DMS 273 (cell line): ENCODE results near the gene POPDC3.
A peak's percentile ranks its signal among the peaks of the same experiment; 100 is the strongest.

Source experiments
- DNase-seq: peaks from one replicate; lab custom pipeline; 2025; ENCODE audit not compliant: unreplicated experiment; lab: John Stamatoyannopoulos, UW

Gene POPDC3

GRCh38 chr6:105153676-105154075 lies 26.1 kb downstream of the POPDC3 start:
- DNase-seq, result no peak

GRCh38 chr6:105152880-105153279 lies 26.9 kb downstream of the POPDC3 start:
- no peak for DNase-seq

DNA sequence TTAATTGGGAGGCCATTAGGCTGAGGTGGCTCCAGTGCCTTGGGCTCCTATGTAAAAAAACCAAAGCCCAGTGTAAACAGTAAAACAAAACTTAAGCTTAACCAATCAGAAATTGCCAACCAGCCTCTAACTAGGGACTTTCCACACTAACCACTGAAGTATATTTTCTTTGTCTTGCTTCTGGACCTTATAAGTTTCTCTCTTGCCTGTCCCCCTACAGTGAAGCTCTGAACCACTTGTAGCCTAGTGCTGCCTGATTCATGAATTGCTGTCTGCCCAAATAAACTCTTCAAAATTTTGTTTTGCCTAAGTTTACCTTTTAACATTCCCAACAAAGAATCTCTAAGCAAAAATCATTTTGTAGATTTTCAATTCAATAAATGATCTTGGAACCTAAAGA lies 28.2 kb downstream of the POPDC3 start:
- no peak for DNase-seq

GRCh38 chr6:105138141-105138540 lies 41.7 kb downstream of the POPDC3 start:
- no peak for DNase-seq

- DNase-seq, result no peak
Measured at GRCh38 chr6:105137388-105137787, 42.4 kb downstream of the POPDC3 start.

DNA sequence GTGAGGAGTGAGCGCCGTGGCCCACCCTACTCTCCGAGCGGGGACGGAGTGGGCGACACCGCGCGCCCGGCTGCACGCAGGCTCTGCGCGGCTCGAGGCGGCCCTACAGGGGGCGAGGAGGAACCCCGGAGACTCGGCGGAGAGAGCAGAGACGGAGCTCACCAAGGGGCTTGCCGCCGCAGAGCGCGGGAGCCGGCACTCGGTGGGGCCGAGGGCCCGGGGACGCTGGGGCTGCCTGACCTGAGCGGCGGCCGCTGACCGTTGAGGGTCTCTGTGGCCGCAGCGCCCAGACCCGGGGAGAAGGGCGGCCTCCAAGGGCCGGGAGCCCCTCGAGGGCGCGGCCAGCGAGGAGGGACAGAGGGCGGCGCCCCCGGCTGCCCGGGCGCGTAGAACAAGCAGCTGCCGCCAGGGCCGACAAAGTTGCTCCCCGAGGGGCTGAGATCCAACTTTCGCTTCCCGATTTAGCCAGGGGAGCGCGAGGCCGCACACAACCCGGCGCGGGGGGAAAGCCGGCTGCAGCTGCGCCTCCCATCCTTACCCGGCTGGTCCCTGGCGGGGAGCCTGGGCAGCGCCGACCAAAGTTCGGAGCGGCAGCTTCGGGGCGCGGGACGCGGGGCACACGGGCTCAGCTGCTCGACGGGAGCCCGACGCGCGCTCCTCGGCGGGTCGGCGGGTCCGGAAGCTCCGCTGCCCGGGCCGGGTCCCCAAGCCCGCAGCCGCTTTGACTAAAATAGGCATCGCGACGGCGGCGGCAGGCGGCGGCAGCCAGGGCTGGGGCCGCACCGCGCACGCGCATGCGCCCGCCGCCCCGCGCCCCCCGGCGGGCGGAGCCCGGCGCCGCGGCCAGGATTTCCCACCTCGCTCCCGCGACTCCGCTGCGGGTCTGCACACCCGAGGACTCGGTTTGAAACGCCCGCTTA lies 43.1 kb downstream of the POPDC3 start:
- peak; percentile 92 for DNase-seq

DNA sequence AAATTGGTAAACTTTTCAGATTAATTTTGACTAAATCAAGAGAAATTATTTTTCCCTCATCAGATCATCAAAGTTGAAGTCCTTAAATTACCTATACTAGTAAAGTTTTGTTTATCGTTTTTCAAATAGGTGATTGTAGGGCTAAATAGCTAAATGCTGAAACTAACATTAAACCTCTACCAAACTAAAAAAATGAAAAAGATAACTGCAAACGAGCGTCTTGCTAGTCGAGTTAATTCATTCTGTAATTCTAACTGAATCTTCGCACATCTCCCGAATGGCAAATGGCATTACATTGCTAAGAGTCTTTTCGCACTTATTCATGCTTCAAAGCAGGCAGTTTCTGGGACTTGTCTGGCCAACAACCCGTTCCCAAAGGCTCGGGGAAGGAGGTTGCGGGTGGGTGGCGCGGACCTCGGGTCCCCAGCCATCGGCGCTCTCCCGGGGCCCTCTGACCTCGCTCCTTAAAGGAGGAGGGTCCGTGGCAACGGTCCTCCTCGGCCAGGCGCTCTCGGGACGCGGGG lies 43.8 kb downstream of the POPDC3 start:
- DNase-seq, result peak; percentile 71

DNA sequence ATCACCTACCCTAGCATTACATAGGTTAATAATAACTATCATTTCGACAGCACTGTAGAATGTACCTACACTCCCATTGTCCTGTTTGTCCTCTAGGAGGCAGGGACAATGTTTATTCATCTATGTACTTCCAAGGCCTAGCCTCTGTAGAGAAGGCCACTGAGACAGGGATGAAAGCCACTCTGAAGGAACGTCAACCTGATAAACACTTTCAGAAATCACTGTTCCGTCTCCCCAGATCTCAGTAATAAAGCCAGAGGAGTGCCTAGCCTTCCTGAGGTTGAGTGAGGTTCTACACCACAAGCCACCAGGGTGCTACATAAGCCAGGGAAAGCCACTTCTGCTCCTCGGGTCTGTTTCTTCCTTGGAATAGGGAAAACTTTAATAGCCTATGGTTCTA lies 44.8 kb downstream of the POPDC3 start:
- DNase-seq, result peak; percentile 56

DNA sequence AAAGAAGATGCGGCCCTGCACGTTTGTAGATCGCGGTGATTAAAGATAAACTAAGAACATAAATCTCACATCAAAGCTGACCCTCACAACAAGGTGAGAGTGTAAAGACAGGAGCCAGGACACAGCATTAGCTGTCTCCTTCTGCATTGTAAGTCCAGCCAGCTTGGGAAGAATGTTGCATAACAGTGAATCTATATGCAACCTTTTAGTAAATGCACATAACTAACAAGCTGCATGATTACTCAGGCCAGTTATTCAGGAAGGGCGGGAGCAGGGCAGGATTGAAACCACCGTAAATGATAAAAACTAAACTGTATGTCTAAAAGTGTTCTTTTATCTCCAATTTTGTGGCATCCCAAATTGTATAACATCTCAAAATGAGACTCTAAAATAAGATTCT lies 57.1 kb downstream of the POPDC3 start:
- no peak for DNase-seq

- DNase-seq, result peak; percentile 25
Measured at GRCh38 chr6:105121981-105122380, 57.8 kb downstream of the POPDC3 start.

DNA sequence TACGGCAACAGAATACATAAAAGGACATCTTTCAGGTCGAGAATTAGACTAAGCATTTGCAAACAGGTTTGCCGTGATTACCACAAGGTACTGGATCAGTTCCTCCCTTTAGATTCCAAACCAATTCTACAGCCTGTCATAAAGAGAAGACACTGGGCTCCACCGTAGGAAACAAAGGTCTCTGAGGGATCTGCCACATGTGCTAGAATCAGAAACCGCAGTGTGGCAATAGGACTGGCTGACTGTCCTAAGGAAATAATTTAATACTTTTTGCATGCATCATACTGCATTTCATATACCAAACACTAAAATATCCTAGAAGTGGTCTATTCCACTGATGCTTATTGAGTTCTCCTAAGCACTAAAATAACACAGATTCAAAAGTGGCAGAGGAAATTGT lies 59.2 kb downstream of the POPDC3 start:
- DNase-seq, result no peak

- DNase-seq, result no peak
Measured at GRCh38 chr6:105116150-105116549, 63.7 kb downstream of the POPDC3 start.

DNA sequence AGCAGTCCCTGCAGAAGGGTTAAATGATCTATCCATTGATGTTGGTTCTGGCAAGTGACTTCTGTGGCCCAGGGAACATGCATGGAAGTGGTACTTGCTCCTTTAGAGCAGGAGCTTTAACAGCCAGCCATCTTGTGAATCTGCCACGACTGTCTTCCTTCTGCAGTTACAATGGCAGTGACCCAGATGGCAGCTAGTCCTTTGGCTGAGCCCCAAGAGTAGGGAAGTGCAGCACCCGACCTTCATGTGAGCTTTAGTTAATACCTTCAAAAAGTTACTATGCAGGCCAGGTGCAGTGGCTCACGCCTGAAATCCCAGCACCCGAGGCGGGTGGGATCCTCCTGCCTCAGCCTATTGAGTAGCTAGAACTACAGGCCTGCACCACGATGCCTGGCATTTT lies 66.4 kb downstream of the POPDC3 start:
- peak; percentile 6 for DNase-seq

- peak; percentile 26 for DNase-seq
Measured at GRCh38 chr6:105112577-105112976, 67.2 kb downstream of the POPDC3 start.

- no peak for DNase-seq
Measured at GRCh38 chr6:105111871-105112270, 67.9 kb downstream of the POPDC3 start.

- DNase-seq, result no peak
Measured at GRCh38 chr6:105111105-105111504, 68.7 kb downstream of the POPDC3 start.

- DNase-seq, result no peak
Measured at GRCh38 chr6:105109955-105110895, 69.6 kb downstream of the POPDC3 start.

GRCh38 chr6:105108631-105109262 lies 71.1 kb downstream of the POPDC3 start:
- no peak for DNase-seq
